ENCODE data around the gene DMTF1. TPM values are rescaled to one million over a fixed set of nuclear protein-coding genes. Genes with fewer than 3 reads are reported as not detected.

DMTF1 gene
- polyA plus RNA-seq, 1 donor (not counting 4 experiments of a cell fraction or from before 2014, with no cell fraction given), result 98.4 TPM

DNA sequence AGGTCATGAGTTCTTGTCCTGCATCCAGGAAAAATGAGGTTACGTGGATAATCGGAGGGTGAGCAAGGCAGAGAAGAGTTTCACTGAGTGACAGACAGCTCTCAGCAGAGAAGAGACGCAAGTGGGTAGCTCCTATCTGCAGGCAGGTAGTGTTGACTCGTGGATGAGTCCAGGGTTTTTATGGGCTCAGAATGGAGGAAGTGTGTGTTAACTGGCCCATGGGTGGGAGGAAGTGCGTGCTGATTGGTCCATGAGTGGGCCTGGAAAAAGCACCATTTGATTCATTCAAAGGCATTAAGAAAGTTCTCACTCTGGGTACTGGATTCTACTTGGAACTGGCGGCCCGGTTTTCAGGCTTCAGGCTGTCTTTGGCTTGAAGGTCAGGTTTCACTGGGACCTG, 4.8 kb upstream of the DMTF1 start:
- peak overlapping the region; percentile 13 for H2AFZ ChIP-seq (ENCODE audit: control insufficient read depth, low read length)
- FAIRE-seq, result no peak
- peaks cover 9% of the 10 kb centered on the region for H3K4me1 ChIP-seq (ENCODE audit: control insufficient read depth, extremely low read depth, insufficient read depth, low read length)
- no peak overlapping the region for H3K4me3 ChIP-seq (ENCODE audit: control insufficient read depth in 2 of 3, extremely low read depth in 1 of 3, insufficient read depth in 2 of 3, low read depth in 1 of 3, low read length in 3 of 3)
- no peaks in the 10 kb centered on the region for H3K79me2 ChIP-seq (ENCODE audit: control insufficient read depth, insufficient read depth, low read length)
- H3K4me2 ChIP-seq (ENCODE audit: control insufficient read depth, extremely low read depth, insufficient read depth, low read depth, low read length), result no peak overlapping the region
- H3K36me3 ChIP-seq (ENCODE audit: control insufficient read depth in 2 of 2, extremely low read depth in 1 of 2, insufficient read depth in 2 of 2, low read length in 2 of 2), result no peaks in the 10 kb centered on the region
- H3K9me1 ChIP-seq (ENCODE audit: control insufficient read depth, extremely low read depth, insufficient read depth, low read length), result no peaks in the 10 kb centered on the region
- no peak overlapping the region for H3K9ac ChIP-seq (ENCODE audit: control insufficient read depth, extremely low read depth, insufficient read depth, low read length)
- no peaks in the 10 kb centered on the region for H3K9me3 ChIP-seq (ENCODE audit: control insufficient read depth, low read depth, low read length)
- TF ChIP-seq CTCF (optimal IDR thresholded peaks at IDR 0.05 in 1 of 3, IDR thresholded peaks at IDR 0.05 in 1 of 3, conservative IDR thresholded peaks at IDR 0.05 in 1 of 3; ENCODE audit: extremely low read depth in 1 of 3, insufficient read depth in 2 of 3, low read length in 3 of 3), result no peak
- no peak for TF ChIP-seq EZH2 (IDR thresholded peaks at IDR 0.05; ENCODE audit: low read length)
- no peak overlapping the region for H3K27ac ChIP-seq (ENCODE audit: control insufficient read depth, insufficient read depth, low read length)
- dilution Hi-C loops (cut with MboI; ENCODE audit: extremely low pct_ligation_motif_present, low sequenced_read_pairs), result no loop called here
- no peaks in the 10 kb centered on the region for H4K20me1 ChIP-seq (ENCODE audit: control insufficient read depth, extremely low read depth, insufficient read depth, low read length)
- no peaks in the 10 kb centered on the region for H3K27me3 ChIP-seq (ENCODE audit: control insufficient read depth, extremely low read depth, insufficient read depth, low read length)
- DNase-seq (ENCODE audit: low read depth, low spot score), result no peak

- peaks cover 9% of the 10 kb centered on the region for H3K4me1 ChIP-seq (ENCODE audit: control insufficient read depth, extremely low read depth, insufficient read depth, low read length)
These were observed 3.8 kb upstream of the DMTF1 start for GRCh38 chr7:87148332-87148955.

More at GRCh38 chr7:87148332-87148955, 3.8 kb upstream of the DMTF1 start:
- Histone ChIP-seq H4K20me1 (ENCODE audit: control insufficient read depth, extremely low read depth, insufficient read depth, low read length) (no peaks in the 10 kb centered on the region), H3K27me3 (ENCODE audit: control insufficient read depth, extremely low read depth, insufficient read depth, low read length) (no peaks in the 10 kb centered on the region), H3K4me3 (ENCODE audit: control insufficient read depth in 2 of 3, extremely low read depth in 1 of 3, insufficient read depth in 2 of 3, low read depth in 1 of 3, low read length in 3 of 3) (no peak overlapping the region), H3K9me1 (ENCODE audit: control insufficient read depth, extremely low read depth, insufficient read depth, low read length) (no peaks in the 10 kb centered on the region), H3K36me3 (ENCODE audit: control insufficient read depth in 2 of 2, extremely low read depth in 1 of 2, insufficient read depth in 2 of 2, low read length in 2 of 2) (no peaks in the 10 kb centered on the region), H3K79me2 (ENCODE audit: control insufficient read depth, insufficient read depth, low read length) (peaks cover 6% of the 10 kb centered on the region), H3K4me2 (ENCODE audit: control insufficient read depth, extremely low read depth, insufficient read depth, low read depth, low read length) (no peak overlapping the region), H3K9me3 (ENCODE audit: control insufficient read depth, low read depth, low read length) (no peaks in the 10 kb centered on the region), H3K27ac (ENCODE audit: control insufficient read depth, insufficient read depth, low read length) (no peak overlapping the region), H2AFZ (ENCODE audit: control insufficient read depth, low read length) (no peak overlapping the region), H3K9ac (ENCODE audit: control insufficient read depth, extremely low read depth, insufficient read depth, low read length) (no peak overlapping the region)
- dilution Hi-C loops (cut with MboI; ENCODE audit: extremely low pct_ligation_motif_present, low sequenced_read_pairs), result no loop called here
- DNase-seq (ENCODE audit: low read depth, low spot score) (no peak), FAIRE-seq (no peak)
- TF ChIP-seq CTCF (optimal IDR thresholded peaks at IDR 0.05 in 1 of 3, IDR thresholded peaks at IDR 0.05 in 1 of 3, conservative IDR thresholded peaks at IDR 0.05 in 1 of 3; ENCODE audit: extremely low read depth in 1 of 3, insufficient read depth in 2 of 3, low read length in 3 of 3) (peak in 2 of 3 experiments; percentile 30 to 48), EZH2 (IDR thresholded peaks at IDR 0.05; ENCODE audit: low read length) (no peak)
